Panc1 (cell line): Measurements from ENCODE around the gene CENPB. TPM values are rescaled to one million over a fixed set of nuclear protein-coding genes. Genes with fewer than 3 reads are reported as not detected.
A peak's percentile ranks its signal among the peaks of the same experiment; 100 is the strongest.

Experiments used
- ATAC-seq: fragments of 200-7000 bp; cut with Tn5 transposase; 2 replicates; pipeline ENCODE4 v1.9.1; 2020; ENCODE audit warnings: mild to moderate bottlenecking, moderate library complexity
- BruUV-seq: library from RNA; stranded (reverse); fragments of 400-500 nt; replicated peaks from 2 replicates; lab custom pipeline; 2021; lab: Mats Ljungman, UMichigan
- CTCF ChIA-PET: fragments of 300-600 bp; sonication (Branson Sonifier 250); formaldehyde crosslinking; loops from one replicate; lab custom pipeline; 2022; ENCODE audit warnings: antibody characterized with exemption; lab: Charles Lee
- POLR2A ChIA-PET: fragments of 300-600 bp; sonication (Branson Sonifier 250); formaldehyde crosslinking; loops from one replicate; lab custom pipeline; 2022; ENCODE audit warnings: antibody characterized with exemption; lab: Charles Lee
- DNase-seq: peaks from one replicate; pipeline ENCODE4 v3.0.0-alpha.2; 2010; ENCODE audit warnings: low read depth, low spot score
- H3K27ac ChIP-seq: 2 replicates; pipeline ENCODE4 v1.5.1; 2011; ENCODE audit warnings: mild to moderate bottlenecking, low read length, inconsistent platforms
- H3K27me3 ChIP-seq: fragments of 200-500 bp; sonication (Bioruptor generic); 2 replicates; pipeline ENCODE4 v1.6.0; 2014; ENCODE audit warnings: low read length, inconsistent platforms; ENCODE audit not compliant: control insufficient read depth, insufficient read depth
- H3K36me3 ChIP-seq: fragments of 200-500 bp; sonication (Bioruptor generic); 2 replicates; pipeline ENCODE4 v1.5.1; 2014; ENCODE audit warnings: inconsistent platforms, mild to moderate bottlenecking, low read length, moderate library complexity; ENCODE audit not compliant: control insufficient read depth, insufficient read depth
- H3K4me1 ChIP-seq: 2 replicates; pipeline ENCODE4 v1.5.1; 2011; ENCODE audit warnings: inconsistent platforms, mild to moderate bottlenecking, low read length, moderate library complexity; ENCODE audit not compliant: control insufficient read depth, insufficient read depth
- H3K4me3 ChIP-seq, 2 experiments: 2 replicates each; pipeline ENCODE4 v1.5.1; 2011 to 2012; ENCODE audit warnings: low read depth in 2 of 2, low read length in 2 of 2, mild to moderate bottlenecking in 2 of 2, inconsistent platforms in 1 of 2, moderate library complexity in 1 of 2
- H3K9me3 ChIP-seq: fragments of 200-500 bp; sonication (Bioruptor generic); 2 replicates; pipeline ENCODE4 v1.5.1; 2014; ENCODE audit warnings: low read depth, mild to moderate bottlenecking, inconsistent platforms, low read length, moderate library complexity; ENCODE audit not compliant: control insufficient read depth, insufficient read depth
- CTCF ChIP-seq: fragments of 450-650 bp; IDR thresholded peaks from 2 replicates; pipeline ENCODE4 v1.5.1; 2017; ENCODE audit warnings: mild to moderate bottlenecking
- POLR2AphosphoS5 ChIP-seq: IDR thresholded peaks from 2 replicates; pipeline ENCODE4 v1.6.1; 2012; ENCODE audit warnings: mild to moderate bottlenecking, low read depth, low read length, moderate library complexity
- REST ChIP-seq, 2 experiments: IDR thresholded peaks; 2 replicates each; pipeline ENCODE4 v1.6.1; 2011 to 2012; ENCODE audit warnings: low read depth in 2 of 2, control low read depth in 1 of 2, low read length in 1 of 2, mild to moderate bottlenecking in 1 of 2, moderate library complexity in 1 of 2; ENCODE audit not compliant: insufficient read depth in 1 of 2
- SIN3A ChIP-seq: IDR thresholded peaks from 2 replicates; pipeline ENCODE4 v1.6.1; 2012; ENCODE audit warnings: low read depth, mild to moderate bottlenecking, low read length, moderate library complexity, borderline replicate concordance; ENCODE audit not compliant: insufficient read depth
- TCF7L2 ChIP-seq: IDR thresholded peaks from 2 replicates; pipeline ENCODE4 v1.6.1; 2011; ENCODE audit warnings: mild to moderate bottlenecking, low read depth, low read length, inconsistent platforms
- in situ Hi-C: cut with HindIII; loops from 2 replicates; pipeline ENCODE4 v1.10.0; 2016; ENCODE audit warnings: low sequenced_read_pairs, low pct_unique_long_range_greater_than_20kb
- intact Hi-C: fragments of 100-400 bp; cut with micrococcal nuclease; formaldehyde crosslinking; loops from one replicate; pipeline ENCODE4 v1.10.0; 2022; ENCODE audit not compliant: unreplicated experiment
- total RNA-seq: library from RNA; stranded (reverse); gene quantifications from one replicate; pipeline ENCODE4 v1.2.1, GENCODE V29; 2021; ENCODE audit not compliant: unreplicated experiment

The CENPB gene
- total RNA-seq, 1 experiment from 2014 or later = 154 TPM

GRCh38 chr20:3767427-3768341 lies 18.9 kb downstream of the CENPB start, which contains the start of gene ADISSP:
ADISSP (minus strand) TSS chr20:3767753; CDS start chr20:3760100, 7,653 bp downstream.
- TF ChIP-seq CTCF (no peak), TCF7L2 (no peak), SIN3A (peak; percentile 83; the same call in 1 of the 2 replicates), REST (IDR thresholded peaks at IDR 0.05; ENCODE audit: insufficient read depth in 1 of 2, low read depth in 2 of 2, low read length in 1 of 2) (no peak), POLR2AphosphoS5 (peak; percentile 75; the same call in 1 of the 2 replicates)
- Histone ChIP-seq H3K27me3 (no peaks in the 10 kb centered on the region), H3K4me1 (peaks cover 19% of the 10 kb centered on the region), H3K4me3 (peak within 1 kb of the TSS; percentile 86 to 89), H3K9me3 (no peaks in the 10 kb centered on the region), H3K27ac (peak within 1 kb of the TSS; percentile 90), H3K36me3 (no peaks in the 10 kb centered on the region; the same call in 1 of the 2 replicates)
- peak; percentile 88 for DNase-seq
- ChIA-PET CTCF (interaction anchor here (0.6 to 2.1 kb wide), 8 partner anchors 10 to 215 kb away, joined by 3 to 10 read pairs (median 4); partner anchors contain the start of gene SPEF1), POLR2A (interaction anchor here (0.5 to 1.0 kb wide), 6 partner anchors 11 to 126 kb away, joined by 3 to 5 read pairs (median 3); no protein-coding TSS in a partner anchor)
- BruUV-seq = no TSS peak
- ATAC-seq = peak; percentile 94
- intact Hi-C loops (loop anchor here (5.0 kb wide), 1 partner anchor 90 kb away; no protein-coding TSS in a partner anchor), in situ Hi-C loops (no loop called here)

- H3K36me3 ChIP-seq = no peaks in the 10 kb centered on the region; the same call in 1 of the 2 replicates
- ATAC-seq (no peak), DNase-seq (no peak)
- H3K9me3 ChIP-seq = no peaks in the 10 kb centered on the region
- TF ChIP-seq CTCF (no peak), REST (IDR thresholded peaks at IDR 0.05; ENCODE audit: insufficient read depth in 1 of 2, low read depth in 2 of 2, low read length in 1 of 2) (no peak), SIN3A (no peak), TCF7L2 (no peak), POLR2AphosphoS5 (no peak)
- H3K27ac ChIP-seq = peak overlapping the region; percentile 83
- no peaks in the 10 kb centered on the region for H3K27me3 ChIP-seq
- H3K4me3 ChIP-seq = peak overlapping the region; percentile 86 to 89
- H3K4me1 ChIP-seq = peaks cover 19% of the 10 kb centered on the region
- ChIA-PET CTCF (interaction anchor here (1.0 to 2.1 kb wide), 3 partner anchors 14 to 90 kb away, joined by 3 to 10 read pairs (median 9); partner anchors contain the start of gene SPEF1), POLR2A (interaction anchor here (0.6 to 0.8 kb wide), 2 partner anchors 12 to 70 kb away, joined by 3 to 4 read pairs; no protein-coding TSS in a partner anchor)
- no TSS peak for BruUV-seq
- intact Hi-C loops (loop anchor here (5.0 kb wide), 1 partner anchor 90 kb away; no protein-coding TSS in a partner anchor), in situ Hi-C loops (no loop called here)
These were observed 19.5 kb downstream of the CENPB start for GRCh38 chr20:3767110-3767426.
